ENCODE results near the gene KCNH4.

KCNH4 gene

GRCh38 chr17:42135664-42136653 is 45.0 kb downstream of the KCNH4 start:
- peak; percentile 21 for DNase-seq

- DNase-seq: no peak
Measured at GRCh38 chr17:42135151-42135550, 45.8 kb downstream of the KCNH4 start.

- no peak for DNase-seq
Measured at GRCh38 chr17:42133461-42134041, 47.4 kb downstream of the KCNH4 start.

- no peak for DNase-seq
Measured at GRCh38 chr17:42132941-42133340, 48.0 kb downstream of the KCNH4 start.

GRCh38 chr17:42131981-42132432 is 48.9 kb downstream of the KCNH4 start:
- DNase-seq: no peak

GRCh38 chr17:42131232-42131631 is 49.7 kb downstream of the KCNH4 start:
- DNase-seq: no peak

GRCh38 chr17:42130310-42130936 is 50.5 kb downstream of the KCNH4 start:
- no peak for DNase-seq

GRCh38 chr17:42129109-42129837 is 51.7 kb downstream of the KCNH4 start:
- no peak for DNase-seq

- DNase-seq: no peak
Measured at GRCh38 chr17:42127414-42127813, 53.5 kb downstream of the KCNH4 start.

GRCh38 chr17:42126836-42127235 is 54.1 kb downstream of the KCNH4 start:
- no peak for DNase-seq

- DNase-seq: no peak
Measured at GRCh38 chr17:42125565-42125964, 55.4 kb downstream of the KCNH4 start.

GRCh38 chr17:42124256-42124655 is 56.7 kb downstream of the KCNH4 start:
- DNase-seq: no peak

- DNase-seq: peak; percentile 45
Measured at GRCh38 chr17:42122371-42123303, 58.3 kb downstream of the KCNH4 start, which contains the start of gene HSPB9. Gene HSPB9 (plus strand): TSS chr17:42122804. CDS start chr17:42122851, 47 bp downstream.

GRCh38 chr17:42120770-42121769 is 59.9 kb downstream of the KCNH4 start, which contains the start of gene KAT2A:
Gene KAT2A (minus strand): TSS chr17:42121367. CDS start chr17:42121304, 63 bp downstream.
- peak; percentile 25 for DNase-seq

GRCh38 chr17:42120161-42120769 is 60.7 kb downstream of the KCNH4 start:
- DNase-seq: no peak

- no peak for DNase-seq
Measured at GRCh38 chr17:42119301-42119700, 61.6 kb downstream of the KCNH4 start.

GRCh38 chr17:42118545-42118944 is 62.4 kb downstream of the KCNH4 start:
- DNase-seq: peak; percentile 4

GRCh38 chr17:42118126-42118510 is 62.8 kb downstream of the KCNH4 start:
- no peak for DNase-seq

GRCh38 chr17:42117397-42118125 is 63.4 kb downstream of the KCNH4 start:
- DNase-seq: no peak
